NCI-H2107 (cell line): ENCODE data around the gene APPBP2.
"Not testable (repeated sequence)": the region's sequence is repeated elsewhere in the genome, so short reads cannot be mapped to it uniquely, and the experiment has no call there.

Experiments used
- DNase-seq: peaks from one replicate; lab custom pipeline; 2025; lab: John Stamatoyannopoulos, UW

The APPBP2 gene

GRCh38 chr17:60435244-60436167 lies 90.5 kb downstream of the APPBP2 start:
- DNase-seq = peak; percentile 69

- DNase-seq = not testable (repeated sequence)
Observed at GRCh38 chr17:60433021-60433997, 92.7 kb downstream of the APPBP2 start.

- not testable (repeated sequence) for DNase-seq
Observed at GRCh38 chr17:60430561-60430960, 95.5 kb downstream of the APPBP2 start.

GRCh38 chr17:60428491-60428890 lies 97.6 kb downstream of the APPBP2 start:
- DNase-seq = not testable (repeated sequence)

GRCh38 chr17:60426596-60426995 lies 99.4 kb downstream of the APPBP2 start:
- DNase-seq = no peak

- DNase-seq = no peak
Observed at GRCh38 chr17:60425626-60426025, 100.4 kb downstream of the APPBP2 start.

- no peak for DNase-seq
Observed at GRCh38 chr17:60423865-60424264, 102.2 kb downstream of the APPBP2 start.

GRCh38 chr17:60422162-60422665 lies 103.8 kb downstream of the APPBP2 start, which contains the start of gene CHCT1:
CHCT1 (plus strand) TSS chr17:60422489; CDS start chr17:60422593, 104 bp downstream.
- no peak for DNase-seq

GRCh38 chr17:60421273-60422161 lies 104.5 kb downstream of the APPBP2 start:
- peak; percentile 37 for DNase-seq

- not testable (repeated sequence) for DNase-seq
Observed at GRCh38 chr17:60419875-60420274, 106.2 kb downstream of the APPBP2 start.

GRCh38 chr17:60419003-60419402 lies 107.0 kb downstream of the APPBP2 start:
- not testable (repeated sequence) for DNase-seq

GRCh38 chr17:60416368-60416925 lies 109.6 kb downstream of the APPBP2 start:
- no peak for DNase-seq

- DNase-seq = no peak
Observed at GRCh38 chr17:60415146-60415545, 110.9 kb downstream of the APPBP2 start.

- DNase-seq = no peak
Observed at GRCh38 chr17:60412701-60413100, 113.3 kb downstream of the APPBP2 start.

- no peak for DNase-seq
Observed at GRCh38 chr17:60410001-60410400, 116.0 kb downstream of the APPBP2 start.

GRCh38 chr17:60406887-60407286 lies 119.2 kb downstream of the APPBP2 start:
- no peak for DNase-seq

- DNase-seq = no peak
Observed at GRCh38 chr17:60403962-60404361, 122.1 kb downstream of the APPBP2 start.

GRCh38 chr17:60403523-60403810 lies 122.6 kb downstream of the APPBP2 start:
- DNase-seq = no peak

GRCh38 chr17:60401819-60402218 lies 124.2 kb downstream of the APPBP2 start:
- DNase-seq = no peak

GRCh38 chr17:60398227-60398959 lies 127.6 kb downstream of the APPBP2 start:
- no peak for DNase-seq
